ENCODE results near the gene FBH1. TPM values are rescaled to one million over a fixed set of nuclear protein-coding genes. Genes with fewer than 3 reads are reported as not detected.

Gene FBH1
- total RNA-seq, 2 experiments from 2014 or later = 33.9 to 34.2 TPM

DNA sequence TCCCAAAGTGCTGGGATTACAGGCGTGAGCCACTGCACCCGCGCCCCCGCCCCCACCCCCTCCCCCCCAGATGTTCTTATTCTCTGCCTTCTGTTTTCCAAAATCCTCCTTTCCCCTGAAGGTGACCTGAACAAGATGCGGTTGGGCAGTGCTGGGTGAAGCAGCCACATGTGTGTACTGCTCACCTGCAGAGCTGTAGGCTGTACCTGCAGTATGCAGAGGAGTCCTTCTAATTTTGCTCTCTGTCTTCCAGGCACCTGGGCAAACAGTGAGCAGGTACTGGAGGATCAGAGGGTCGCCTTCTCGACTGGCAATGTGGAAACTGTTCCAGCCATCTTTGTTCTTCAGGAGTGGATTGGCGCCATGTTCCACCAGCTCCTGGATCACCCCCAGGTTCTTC is 2.4 kb upstream of the FBH1 start:
- ATAC-seq (ENCODE audit: poor library complexity) (no peak), DNase-seq (no peak)
- Mint-ChIP-seq H3K27ac (no peak overlapping the region), H3K36me3 (ENCODE audit: low read depth) (peaks cover 48% of the 10 kb centered on the region), H3K9me3 (no peaks in the 10 kb centered on the region), H3K4me1 (ENCODE audit: low read depth) (peaks cover 42% of the 10 kb centered on the region), H3K4me3 (peak overlapping the region; percentile 94), H3K27me3 (no peaks in the 10 kb centered on the region)
- ChIA-PET CTCF (interaction anchor here (0.8 kb wide), 1 partner anchor 199 kb away, joined by 5 read pairs; no protein-coding TSS in a partner anchor), POLR2A (interaction anchor here (1.3 kb wide), 1 partner anchor 13 kb away, joined by 3 read pairs; no protein-coding TSS in a partner anchor)
- intact Hi-C loops (cut with DNase I, micrococcal nuclease) = loop anchor here in 1 of 2 experiments (2.0 kb wide), 1 partner anchor 205 kb away; no protein-coding TSS in a partner anchor
- TF ChIP-seq, protein P1, sequence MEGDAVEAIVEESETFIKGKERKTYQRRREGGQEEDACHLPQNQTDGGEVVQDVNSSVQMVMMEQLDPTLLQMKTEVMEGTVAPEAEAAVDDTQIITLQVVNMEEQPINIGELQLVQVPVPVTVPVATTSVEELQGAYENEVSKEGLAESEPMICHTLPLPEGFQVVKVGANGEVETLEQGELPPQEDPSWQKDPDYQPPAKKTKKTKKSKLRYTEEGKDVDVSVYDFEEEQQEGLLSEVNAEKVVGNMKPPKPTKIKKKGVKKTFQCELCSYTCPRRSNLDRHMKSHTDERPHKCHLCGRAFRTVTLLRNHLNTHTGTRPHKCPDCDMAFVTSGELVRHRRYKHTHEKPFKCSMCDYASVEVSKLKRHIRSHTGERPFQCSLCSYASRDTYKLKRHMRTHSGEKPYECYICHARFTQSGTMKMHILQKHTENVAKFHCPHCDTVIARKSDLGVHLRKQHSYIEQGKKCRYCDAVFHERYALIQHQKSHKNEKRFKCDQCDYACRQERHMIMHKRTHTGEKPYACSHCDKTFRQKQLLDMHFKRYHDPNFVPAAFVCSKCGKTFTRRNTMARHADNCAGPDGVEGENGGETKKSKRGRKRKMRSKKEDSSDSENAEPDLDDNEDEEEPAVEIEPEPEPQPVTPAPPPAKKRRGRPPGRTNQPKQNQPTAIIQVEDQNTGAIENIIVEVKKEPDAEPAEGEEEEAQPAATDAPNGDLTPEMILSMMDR (IDR thresholded peaks at IDR 0.05) = no peak
- Histone ChIP-seq H3K27me3 (ENCODE audit: control insufficient read depth in 1 of 2, insufficient read depth in 2 of 2, low read length in 2 of 2) (no peaks in the 10 kb centered on the region), H3K4me3 (ENCODE audit: low read length) (no peak overlapping the region), H3K9me3 (ENCODE audit: control insufficient read depth in 1 of 2, insufficient read depth in 1 of 2, low read length in 2 of 2) (no peaks in the 10 kb centered on the region), H3K36me3 (ENCODE audit: insufficient read depth, low read length) (peaks cover 22% of the 10 kb centered on the region), H3K4me1 (ENCODE audit: insufficient read depth, low read length) (peaks cover 32% of the 10 kb centered on the region), H3K27ac (ENCODE audit: low read depth in 1 of 2, low read length in 2 of 2) (no peak overlapping the region)

DNA sequence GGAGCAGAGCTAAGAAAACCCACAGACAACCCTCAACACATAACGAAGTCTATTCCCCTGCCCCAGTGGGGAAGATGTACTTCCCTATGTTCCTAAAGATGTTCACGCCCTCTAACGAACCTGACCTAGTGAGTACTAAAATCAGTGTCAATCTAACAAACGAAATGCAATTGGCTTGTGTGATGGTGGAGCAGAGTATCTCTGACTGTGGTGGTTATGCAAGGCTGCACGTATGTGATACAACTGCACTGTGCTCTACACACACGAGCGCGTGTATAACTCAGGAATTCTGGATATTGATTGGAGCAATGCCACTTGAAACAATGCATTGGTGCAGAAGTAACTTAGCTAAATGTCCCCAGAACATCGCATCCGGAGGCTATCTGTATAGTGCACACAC is 1.7 kb upstream of the FBH1 start:
- peak overlapping the region; percentile 94 for H3K4me3 Mint-ChIP-seq
- H3K27ac Mint-ChIP-seq = peak overlapping the region; percentile 75
- CTCF ChIA-PET = interaction anchor here (0.8 kb wide), 1 partner anchor 198 kb away, joined by 5 read pairs; no protein-coding TSS in a partner anchor
- POLR2A ChIA-PET = interaction anchor here (1.0 to 1.3 kb wide), 3 partner anchors 12 to 82 kb away, joined by 3 read pairs; no protein-coding TSS in a partner anchor
- DNase-seq = peak in 1 of 14 experiments; percentile 15
- peaks cover 41% of the 10 kb centered on the region for H3K36me3 Mint-ChIP-seq (ENCODE audit: low read depth)
- Histone ChIP-seq H3K9me3 (ENCODE audit: control insufficient read depth in 1 of 2, insufficient read depth in 1 of 2, low read length in 2 of 2) (no peaks in the 10 kb centered on the region), H3K27me3 (ENCODE audit: control insufficient read depth in 1 of 2, insufficient read depth in 2 of 2, low read length in 2 of 2) (no peaks in the 10 kb centered on the region), H3K4me3 (ENCODE audit: low read length) (peak overlapping the region; percentile 68), H3K4me1 (ENCODE audit: insufficient read depth, low read length) (peaks cover 32% of the 10 kb centered on the region), H3K36me3 (ENCODE audit: insufficient read depth, low read length) (peaks cover 17% of the 10 kb centered on the region), H3K27ac (ENCODE audit: low read depth in 1 of 2, low read length in 2 of 2) (no peak overlapping the region)
- intact Hi-C loops (cut with DNase I, micrococcal nuclease) = loop anchor here in 1 of 2 experiments (2.0 kb wide), 1 partner anchor 206 kb away; no protein-coding TSS in a partner anchor
- ATAC-seq (ENCODE audit: poor library complexity) = no peak
- H3K9me3 Mint-ChIP-seq = no peaks in the 10 kb centered on the region
- TF ChIP-seq, protein P1 (IDR thresholded peaks at IDR 0.05) = no peak
- peaks cover 47% of the 10 kb centered on the region for H3K4me1 Mint-ChIP-seq (ENCODE audit: low read depth)
- no peaks in the 10 kb centered on the region for H3K27me3 Mint-ChIP-seq

DNA sequence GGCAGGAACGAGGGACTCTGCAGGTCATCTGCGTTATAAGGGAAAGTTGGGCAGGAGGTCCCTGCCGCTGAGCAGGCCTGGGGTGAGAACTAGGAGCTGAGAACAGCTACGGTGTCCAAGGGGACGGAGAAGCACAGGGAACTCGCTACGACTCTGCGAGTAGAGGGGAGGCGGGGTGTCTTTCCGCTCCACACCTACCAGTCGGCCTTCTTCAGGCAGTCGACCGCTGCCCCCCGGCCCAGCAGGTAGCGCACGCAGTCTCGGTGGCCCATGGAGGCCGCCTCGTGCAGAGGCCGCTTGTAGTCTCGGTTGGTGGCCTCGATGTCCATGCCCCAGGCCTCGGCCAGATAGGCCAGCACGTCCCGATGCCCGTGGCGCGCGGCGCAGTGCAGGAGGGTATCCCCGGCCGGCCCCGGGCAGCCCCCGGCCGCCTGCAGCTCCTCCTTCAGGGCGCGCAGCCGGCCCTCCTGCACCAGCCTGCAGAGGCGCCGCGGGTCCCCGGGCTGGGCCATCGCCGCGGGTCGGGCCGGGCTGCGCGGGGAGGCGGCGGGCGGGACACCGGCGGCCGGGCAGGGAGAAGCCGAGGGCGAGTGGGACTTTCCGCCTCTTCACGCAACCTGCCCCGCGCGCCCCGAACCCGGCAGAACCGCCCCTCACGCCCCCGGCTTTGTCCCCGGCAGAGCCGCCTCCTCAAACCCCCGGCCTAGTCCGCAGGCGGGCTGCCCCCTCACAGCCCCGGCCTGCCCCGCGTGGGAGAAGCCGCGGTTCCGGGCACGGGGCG is 1.0 kb upstream of the FBH1 start:
- H3K4me3 ChIP-seq (ENCODE audit: low read length) = peak overlapping the region; percentile 79
- peak in 12 of 14 experiments; percentile 3 to 72 (median 24) for DNase-seq
- intact Hi-C loops (cut with DNase I, micrococcal nuclease) = loop anchor here (1.0 to 2.0 kb wide), 3 partner anchors 16 to 206 kb away; partner anchors contain the start of gene GDI2 (in 1 of the 2)
- Mint-ChIP-seq H3K4me3 (peak overlapping the region; percentile 94), H3K27ac (peak overlapping the region; percentile 75), H3K4me1 (ENCODE audit: low read depth) (peaks cover 52% of the 10 kb centered on the region), H3K27me3 (no peaks in the 10 kb centered on the region), H3K36me3 (ENCODE audit: low read depth) (peaks cover 36% of the 10 kb centered on the region), H3K9me3 (no peaks in the 10 kb centered on the region)
- H3K36me3 ChIP-seq (ENCODE audit: insufficient read depth, low read length) = peaks cover 13% of the 10 kb centered on the region
- no peaks in the 10 kb centered on the region for H3K27me3 ChIP-seq (ENCODE audit: control insufficient read depth in 1 of 2, insufficient read depth in 2 of 2, low read length in 2 of 2)
- ATAC-seq (ENCODE audit: poor library complexity) = peak; percentile 9
- no peaks in the 10 kb centered on the region for H3K9me3 ChIP-seq (ENCODE audit: control insufficient read depth in 1 of 2, insufficient read depth in 1 of 2, low read length in 2 of 2)
- H3K27ac ChIP-seq (ENCODE audit: low read depth in 1 of 2, low read length in 2 of 2) = peak overlapping the region in 1 of 2 donors; percentile 51
- CTCF ChIA-PET = interaction anchor here (0.8 to 1.4 kb wide), 3 partner anchors 15 to 76 kb away, joined by 3 to 5 read pairs (median 3); partner anchors contain the start of gene GDI2
- peaks cover 32% of the 10 kb centered on the region for H3K4me1 ChIP-seq (ENCODE audit: insufficient read depth, low read length)
- POLR2A ChIA-PET = interaction anchor here (0.7 to 2.0 kb wide), 19 partner anchors 10 to 1522 kb away, joined by 3 to 24 read pairs (median 4); partner anchors contain the start of genes GDI2, SFMBT2 and TASOR2
- TF ChIP-seq, protein P1 (IDR thresholded peaks at IDR 0.05) = no peak
